ENCODE measurements around the gene COA6. TPM values are rescaled to one million over a fixed set of nuclear protein-coding genes. Genes with fewer than 3 reads are reported as not detected.

Gene COA6
- total and polyA plus RNA-seq, 2 of the 13 experiments (the other 11 are each of a cell fraction or from before 2014, with no cell fraction given): 32.4 to 104 TPM

GRCh38 chr1:234355782-234356510, 17.3 kb upstream of the COA6 start (continued):
- no peak for TF ChIP-seq ZNF639 (CRISPR knock-in tag; conservative IDR thresholded peaks at IDR 0.05)
- TF ChIP-seq SETDB1 (CRISPR knock-in tag; IDR thresholded peaks at IDR 0.05; ENCODE audit: borderline replicate concordance): no peak
- no peak for TF ChIP-seq ZNF251 (CRISPR knock-in tag; IDR thresholded peaks at IDR 0.05)
- no peak for TF ChIP-seq FOSL2 (CRISPR knock-in tag; IDR thresholded peaks at IDR 0.05)
- no peak for TF ChIP-seq HNRNPH1 (optimal IDR thresholded peaks at IDR 0.05; ENCODE audit: low read depth, low read length)
- TF ChIP-seq KAT7 (CRISPR knock-in tag; IDR thresholded peaks at IDR 0.05; ENCODE audit: borderline replicate concordance): no peak
- 0 out of 2 replicates have a peak, but pooled peaks have one; percentile 30 for TF ChIP-seq MEF2D (CRISPR knock-in tag; IDR thresholded peaks at IDR 0.05)
- TF ChIP-seq ZNF382 (CRISPR knock-in tag; IDR thresholded peaks at IDR 0.05; ENCODE audit: borderline replicate concordance): no peak
- no peak for TF ChIP-seq NR1H2 (CRISPR knock-in tag; IDR thresholded peaks at IDR 0.05; ENCODE audit: borderline replicate concordance, low read depth)
- TF ChIP-seq TBL1XR1 (IDR thresholded peaks at IDR 0.05; ENCODE audit: borderline replicate concordance, low read length, partially characterized antibody): no peak
- peak; percentile 51; the same call in 1 of the 2 replicates for TF ChIP-seq ZMYM4 (CRISPR knock-in tag; IDR thresholded peaks at IDR 0.05)
- TF ChIP-seq, protein P1, sequence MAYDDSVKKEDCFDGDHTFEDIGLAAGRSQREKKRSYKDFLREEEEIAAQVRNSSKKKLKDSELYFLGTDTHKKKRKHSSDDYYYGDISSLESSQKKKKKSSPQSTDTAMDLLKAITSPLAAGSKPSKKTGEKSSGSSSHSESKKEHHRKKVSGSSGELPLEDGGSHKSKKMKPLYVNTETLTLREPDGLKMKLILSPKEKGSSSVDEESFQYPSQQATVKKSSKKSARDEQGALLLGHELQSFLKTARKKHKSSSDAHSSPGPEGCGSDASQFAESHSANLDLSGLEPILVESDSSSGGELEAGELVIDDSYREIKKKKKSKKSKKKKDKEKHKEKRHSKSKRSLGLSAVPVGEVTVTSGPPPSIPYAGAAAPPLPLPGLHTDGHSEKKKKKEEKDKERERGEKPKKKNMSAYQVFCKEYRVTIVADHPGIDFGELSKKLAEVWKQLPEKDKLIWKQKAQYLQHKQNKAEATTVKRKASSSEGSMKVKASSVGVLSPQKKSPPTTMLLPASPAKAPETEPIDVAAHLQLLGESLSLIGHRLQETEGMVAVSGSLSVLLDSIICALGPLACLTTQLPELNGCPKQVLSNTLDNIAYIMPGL (CRISPR knock-in tag; IDR thresholded peaks at IDR 0.05; ENCODE audit: borderline replicate concordance in 1 of 2, low read depth in 1 of 2): no peak
- no peak for TF ChIP-seq ZBTB7B (CRISPR knock-in tag; IDR thresholded peaks at IDR 0.05)
- TF ChIP-seq POLR2G (IDR thresholded peaks at IDR 0.05; ENCODE audit: low read depth, low read length): no peak
- TF ChIP-seq JUND (CRISPR knock-in tag; IDR thresholded peaks at IDR 0.05): no peak
- TF ChIP-seq, protein P2, sequence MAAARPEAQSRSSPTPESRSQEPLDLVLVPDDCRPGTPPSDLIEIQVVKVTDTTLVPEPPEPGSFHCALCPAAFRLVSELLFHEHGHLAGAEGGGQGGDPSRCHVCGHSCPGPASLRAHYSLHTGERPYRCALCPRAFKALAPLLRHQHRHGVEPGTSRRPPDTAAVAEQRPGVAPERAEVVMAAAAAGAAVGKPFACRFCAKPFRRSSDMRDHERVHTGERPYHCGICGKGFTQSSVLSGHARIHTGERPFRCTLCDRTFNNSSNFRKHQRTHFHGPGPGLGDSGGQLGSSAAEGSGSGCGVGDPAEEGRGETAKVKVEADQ (CRISPR knock-in tag; IDR thresholded peaks at IDR 0.05; ENCODE audit: borderline replicate concordance): no peak
- no peak for TF ChIP-seq ZSCAN5A (CRISPR knock-in tag; IDR thresholded peaks at IDR 0.05; ENCODE audit: borderline replicate concordance)
- TF ChIP-seq RELA (CRISPR knock-in tag; IDR thresholded peaks at IDR 0.05): no peak
- no peak for TF ChIP-seq SIN3A (IDR thresholded peaks at IDR 0.05; ENCODE audit: borderline replicate concordance, low read depth, low read length)
- no peak for TF ChIP-seq KDM5B (CRISPR knock-in tag; IDR thresholded peaks at IDR 0.05; ENCODE audit: borderline replicate concordance)
- TF ChIP-seq KMT2B (CRISPR knock-in tag; IDR thresholded peaks at IDR 0.05): no peak
- TF ChIP-seq SRSF4 (IDR thresholded peaks at IDR 0.05; ENCODE audit: low read depth, low read length, poor library complexity, severe bottlenecking): no peak
- TF ChIP-seq CHD2 (IDR thresholded peaks at IDR 0.05; ENCODE audit: low read depth, low read length): no peak
- TF ChIP-seq MXD3 (CRISPR knock-in tag; IDR thresholded peaks at IDR 0.05): no peak

Measured in HepG2 (cell line).